Measurements from ENCODE around the gene STK38L. TPM values are rescaled to one million over a fixed set of nuclear protein-coding genes. Genes with fewer than 3 reads are reported as not detected.

Gene STK38L
- polyA plus RNA-seq, 1 donor (not counting 4 experiments of a cell fraction or from before 2014, with no cell fraction given): 25.4 TPM

DNA sequence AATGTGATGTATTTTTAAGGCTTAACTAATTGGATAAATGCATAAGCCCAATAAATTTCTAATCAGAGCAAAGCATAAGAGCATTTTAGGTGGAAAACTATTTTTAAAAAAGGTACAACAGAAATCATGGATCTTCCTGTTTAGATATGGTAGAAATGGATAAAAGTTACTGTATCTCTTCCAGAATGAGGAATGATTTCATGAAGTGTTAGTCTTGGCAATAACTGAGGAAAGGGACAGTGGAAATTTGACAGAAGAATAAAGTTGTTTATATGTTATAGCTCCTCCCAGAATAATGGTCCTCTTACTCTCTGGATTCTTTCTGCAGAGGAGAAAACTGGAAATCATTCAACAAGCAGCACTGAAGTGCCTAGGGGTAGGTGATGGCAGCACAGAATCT is 56.1 kb downstream of the STK38L start:
- DNase-seq (ENCODE audit: low read depth, low spot score) (no peak), FAIRE-seq (no peak)
- Histone ChIP-seq H3K4me3 (ENCODE audit: control insufficient read depth in 2 of 3, extremely low read depth in 1 of 3, insufficient read depth in 2 of 3, low read depth in 1 of 3, low read length in 3 of 3) (no peak overlapping the region), H3K4me1 (ENCODE audit: control insufficient read depth, extremely low read depth, insufficient read depth, low read length) (no peaks in the 10 kb centered on the region), H3K9me1 (ENCODE audit: control insufficient read depth, extremely low read depth, insufficient read depth, low read length) (no peaks in the 10 kb centered on the region), H3K27me3 (ENCODE audit: control insufficient read depth, extremely low read depth, insufficient read depth, low read length) (no peaks in the 10 kb centered on the region), H3K9ac (ENCODE audit: control insufficient read depth, extremely low read depth, insufficient read depth, low read length) (no peak overlapping the region), H3K4me2 (ENCODE audit: control insufficient read depth, extremely low read depth, insufficient read depth, low read depth, low read length) (no peak overlapping the region), H3K79me2 (ENCODE audit: control insufficient read depth, insufficient read depth, low read length) (no peaks in the 10 kb centered on the region), H4K20me1 (ENCODE audit: control insufficient read depth, extremely low read depth, insufficient read depth, low read length) (no peaks in the 10 kb centered on the region), H3K36me3 (ENCODE audit: control insufficient read depth in 2 of 2, extremely low read depth in 1 of 2, insufficient read depth in 2 of 2, low read length in 2 of 2) (peaks cover 2 to 3% of the 10 kb centered on the region in 2 experiments), H3K27ac (ENCODE audit: control insufficient read depth, insufficient read depth, low read length) (no peak overlapping the region), H3K9me3 (ENCODE audit: control insufficient read depth, low read depth, low read length) (no peaks in the 10 kb centered on the region), H2AFZ (ENCODE audit: control insufficient read depth, low read length) (no peak overlapping the region)
- TF ChIP-seq, protein P1, sequence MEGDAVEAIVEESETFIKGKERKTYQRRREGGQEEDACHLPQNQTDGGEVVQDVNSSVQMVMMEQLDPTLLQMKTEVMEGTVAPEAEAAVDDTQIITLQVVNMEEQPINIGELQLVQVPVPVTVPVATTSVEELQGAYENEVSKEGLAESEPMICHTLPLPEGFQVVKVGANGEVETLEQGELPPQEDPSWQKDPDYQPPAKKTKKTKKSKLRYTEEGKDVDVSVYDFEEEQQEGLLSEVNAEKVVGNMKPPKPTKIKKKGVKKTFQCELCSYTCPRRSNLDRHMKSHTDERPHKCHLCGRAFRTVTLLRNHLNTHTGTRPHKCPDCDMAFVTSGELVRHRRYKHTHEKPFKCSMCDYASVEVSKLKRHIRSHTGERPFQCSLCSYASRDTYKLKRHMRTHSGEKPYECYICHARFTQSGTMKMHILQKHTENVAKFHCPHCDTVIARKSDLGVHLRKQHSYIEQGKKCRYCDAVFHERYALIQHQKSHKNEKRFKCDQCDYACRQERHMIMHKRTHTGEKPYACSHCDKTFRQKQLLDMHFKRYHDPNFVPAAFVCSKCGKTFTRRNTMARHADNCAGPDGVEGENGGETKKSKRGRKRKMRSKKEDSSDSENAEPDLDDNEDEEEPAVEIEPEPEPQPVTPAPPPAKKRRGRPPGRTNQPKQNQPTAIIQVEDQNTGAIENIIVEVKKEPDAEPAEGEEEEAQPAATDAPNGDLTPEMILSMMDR (optimal IDR thresholded peaks at IDR 0.05 in 1 of 3, IDR thresholded peaks at IDR 0.05 in 1 of 3, conservative IDR thresholded peaks at IDR 0.05 in 1 of 3; ENCODE audit: extremely low read depth in 1 of 3, insufficient read depth in 2 of 3, low read length in 3 of 3): no peak
- dilution Hi-C loops (cut with MboI; ENCODE audit: extremely low pct_ligation_motif_present, low sequenced_read_pairs): no loop called here

DNA sequence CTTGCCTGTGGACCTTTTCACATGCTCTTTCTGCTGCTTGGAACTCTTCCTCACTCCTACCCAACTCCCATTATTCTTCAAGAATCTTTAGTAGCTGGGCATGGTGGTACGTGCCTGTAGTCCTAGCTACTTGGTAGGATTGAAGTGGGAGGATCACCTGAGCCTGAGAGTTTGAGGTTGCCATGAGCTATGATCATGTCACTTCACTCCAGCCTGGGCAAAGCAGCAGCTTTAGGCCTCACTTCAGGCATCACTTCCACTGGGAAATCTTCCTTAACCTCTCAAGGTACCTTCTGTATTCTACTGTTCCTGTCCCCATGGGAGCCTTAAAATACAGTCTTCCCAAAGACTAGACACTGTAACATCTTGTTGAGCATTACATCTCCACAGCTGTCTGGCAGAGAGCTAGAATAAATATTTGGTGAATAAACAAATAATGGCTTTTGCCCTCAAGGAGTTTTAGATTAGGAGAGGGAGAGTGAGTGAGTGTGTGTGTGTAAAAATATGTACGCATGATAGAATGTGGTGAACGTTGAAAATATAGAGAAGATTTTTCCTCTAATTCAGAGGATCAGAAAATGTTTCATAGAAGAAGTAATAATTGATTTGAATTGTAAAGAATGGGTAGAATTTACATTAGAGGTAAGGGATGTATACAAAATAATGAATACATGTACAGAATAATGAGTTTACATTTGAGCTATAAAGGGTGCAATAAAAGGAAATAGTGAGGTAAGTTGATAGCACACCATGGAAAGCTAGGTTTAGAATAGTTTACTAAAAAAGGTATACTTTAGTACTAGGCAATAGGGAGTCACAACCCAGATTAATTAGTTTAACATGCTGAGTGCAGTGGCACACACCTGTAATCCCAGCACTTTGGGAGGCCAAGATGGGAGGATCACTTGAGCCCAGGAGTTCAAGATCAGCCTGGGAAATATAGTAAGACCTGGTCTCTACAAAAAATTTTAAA is 59.3 kb downstream of the STK38L start:
- no peak overlapping the region for H3K4me2 ChIP-seq (ENCODE audit: control insufficient read depth, extremely low read depth, insufficient read depth, low read depth, low read length)
- no peaks in the 10 kb centered on the region for H3K4me1 ChIP-seq (ENCODE audit: control insufficient read depth, extremely low read depth, insufficient read depth, low read length)
- H3K27ac ChIP-seq (ENCODE audit: control insufficient read depth, insufficient read depth, low read length): no peak overlapping the region
- no peaks in the 10 kb centered on the region for H3K9me3 ChIP-seq (ENCODE audit: control insufficient read depth, low read depth, low read length)
- H3K9ac ChIP-seq (ENCODE audit: control insufficient read depth, extremely low read depth, insufficient read depth, low read length): no peak overlapping the region
- H3K79me2 ChIP-seq (ENCODE audit: control insufficient read depth, insufficient read depth, low read length): no peaks in the 10 kb centered on the region
- H3K4me3 ChIP-seq (ENCODE audit: control insufficient read depth in 2 of 3, extremely low read depth in 1 of 3, insufficient read depth in 2 of 3, low read depth in 1 of 3, low read length in 3 of 3): no peak overlapping the region
- dilution Hi-C loops (cut with MboI; ENCODE audit: extremely low pct_ligation_motif_present, low sequenced_read_pairs): no loop called here
- TF ChIP-seq, protein P1 (optimal IDR thresholded peaks at IDR 0.05 in 1 of 3, IDR thresholded peaks at IDR 0.05 in 1 of 3, conservative IDR thresholded peaks at IDR 0.05 in 1 of 3; ENCODE audit: extremely low read depth in 1 of 3, insufficient read depth in 2 of 3, low read length in 3 of 3): no peak
- no peak for TF ChIP-seq EZH2 (IDR thresholded peaks at IDR 0.05; ENCODE audit: low read length)
- peaks cover 2 to 3% of the 10 kb centered on the region in 2 experiments for H3K36me3 ChIP-seq (ENCODE audit: control insufficient read depth in 2 of 2, extremely low read depth in 1 of 2, insufficient read depth in 2 of 2, low read length in 2 of 2)
- no peak overlapping the region for H2AFZ ChIP-seq (ENCODE audit: control insufficient read depth, low read length)
- DNase-seq (ENCODE audit: low read depth, low spot score) (no peak), FAIRE-seq (no peak)
- no peaks in the 10 kb centered on the region for H3K27me3 ChIP-seq (ENCODE audit: control insufficient read depth, extremely low read depth, insufficient read depth, low read length)
- H4K20me1 ChIP-seq (ENCODE audit: control insufficient read depth, extremely low read depth, insufficient read depth, low read length): no peaks in the 10 kb centered on the region
- H3K9me1 ChIP-seq (ENCODE audit: control insufficient read depth, extremely low read depth, insufficient read depth, low read length): no peaks in the 10 kb centered on the region
